Liver (tissue), 9 donors: ENCODE results near the gene SLC25A42. TPM values are rescaled to one million over a fixed set of nuclear protein-coding genes. Genes with fewer than 3 reads are reported as not detected.

ENCODE experiments used
- DNase-seq: peaks from one replicate; pipeline ENCODE4 v3.0.0-alpha.2; 2017; ENCODE audit warnings: low spot score
- H3K27ac ChIP-seq, 2 donors: one replicate each; pipeline ENCODE4 v1.7.0; 2013; ENCODE audit warnings: inconsistent platforms in 2 of 2, low read length in 2 of 2, control low read depth in 1 of 2, low read depth in 1 of 2, mild to moderate bottlenecking in 1 of 2
- H3K27me3 ChIP-seq, 4 donors: one replicate each; pipeline versions ENCODE4 v1.6.1 to v1.7.0; 2013; ENCODE audit warnings: low read length in 3 of 4, inconsistent platforms in 1 of 4, mild to moderate bottlenecking in 1 of 4, moderate library complexity in 1 of 4; ENCODE audit not compliant: control insufficient read depth in 4 of 4, insufficient read depth in 4 of 4
- H3K36me3 ChIP-seq, 4 donors: one replicate each; pipeline versions ENCODE4 v1.6.1 to v1.7.0; 2013; ENCODE audit warnings: low read length in 3 of 4, mild to moderate bottlenecking in 3 of 4, low read depth in 1 of 4, moderate library complexity in 1 of 4; ENCODE audit not compliant: control insufficient read depth in 4 of 4, insufficient read depth in 3 of 4
- H3K4me1 ChIP-seq, 4 donors: one replicate each; pipeline versions ENCODE4 v1.6.1 to v1.7.0; 2013; ENCODE audit warnings: low read length in 3 of 4, mild to moderate bottlenecking in 3 of 4, moderate library complexity in 1 of 4; ENCODE audit not compliant: control insufficient read depth in 4 of 4, insufficient read depth in 4 of 4
- H3K4me3 ChIP-seq, 3 donors: one replicate each; pipeline versions ENCODE4 v1.6.1 to v1.7.0; 2013; ENCODE audit warnings: low read length in 3 of 3, control low read depth in 1 of 3, low read depth in 1 of 3, mild to moderate bottlenecking in 1 of 3
- H3K9ac ChIP-seq, 2 donors: one replicate each; pipeline ENCODE4 v1.7.0; 2013; ENCODE audit warnings: low read length in 2 of 2, mild to moderate bottlenecking in 2 of 2, moderate library complexity in 2 of 2, control low read depth in 1 of 2, low read depth in 1 of 2
- H3K9me3 ChIP-seq, 4 donors: one replicate each; pipeline versions ENCODE4 v1.6.1 to v1.7.0; 2013; ENCODE audit warnings: low read length in 3 of 4; ENCODE audit not compliant: control insufficient read depth in 4 of 4
- ATF3 ChIP-seq: IDR thresholded peaks from 2 replicates; pipeline ENCODE4 v1.6.1; 2016; ENCODE audit warnings: antibody characterized with exemption
- CTCF ChIP-seq: fragments of 150-350 bp; IDR thresholded peaks from 2 replicates; pipeline ENCODE4 v1.5.1; 2017; ENCODE audit warnings: improper control_type of control experiment, low read depth, low read length; ENCODE audit not compliant: missing input control
- EGR1 ChIP-seq, 2 donors: IDR thresholded peaks; 2 replicates each; pipeline ENCODE4 v1.6.1; 2016 to 2018; ENCODE audit warnings: antibody characterized with exemption in 2 of 2, low read depth in 2 of 2
- JUND ChIP-seq, 2 donors: IDR thresholded peaks; 2 replicates each; pipeline ENCODE4 v1.6.1; 2016; ENCODE audit warnings: antibody characterized with exemption in 2 of 2
- MAX ChIP-seq: IDR thresholded peaks from 2 replicates; pipeline ENCODE4 v1.6.1; 2016; ENCODE audit warnings: antibody characterized with exemption
- REST ChIP-seq: IDR thresholded peaks from 2 replicates; pipeline ENCODE4 v1.6.1; 2016; ENCODE audit warnings: antibody characterized with exemption, mild to moderate bottlenecking
- RXRA ChIP-seq, 2 donors: IDR thresholded peaks; 2 replicates each; pipeline ENCODE4 v1.6.1; 2017 to 2018; ENCODE audit warnings: antibody characterized with exemption in 2 of 2, mild to moderate bottlenecking in 1 of 2
- SP1 ChIP-seq: IDR thresholded peaks from 2 replicates; pipeline ENCODE4 v1.6.1; 2018; ENCODE audit warnings: antibody characterized with exemption, mild to moderate bottlenecking
- WGBS: extraction: QIAGEN DNeasy Blood & Tissue Kit; methylation state at CpG from one replicate; pipeline ENCODE4 v1.1.7; 2013; 5-methylcytosine and 5-hydroxymethylcytosine counted together
- polyA plus RNA-seq, 2 donors: library from polyadenylated mRNA; stranded (reverse) in 1 of 2; unstranded in 1 of 2; fragments of 200-250 nt in 1 of 2; fragments of >200 nt in 1 of 2; fragmentation: Nextera tagmentation in 1 of 2; extraction: Ambion mirVana in 1 of 2; gene quantifications; one replicate each; pipeline versions ENCODE4 v1.2.1 to v1.2.3, GENCODE V29; 2013 to 2015
- total RNA-seq, 2 donors: library from RNA; depleted of rRNA; stranded (reverse); fragments of >200 nt; gene quantifications; one replicate each; pipeline ENCODE4 v1.2.3, GENCODE V29; 2014
- donor health status: healthy.
- donor health status: healthy.
- donor health status: healthy.
- donor health status: healthy.
- donor health status: healthy.

SLC25A42 gene
- total and polyA plus RNA-seq, 4 donors: 24.7 to 89.6 (median 60.2) TPM

GRCh38 chr19:19151418-19151817 is 87.6 kb downstream of the SLC25A42 start (continued):
- no peak for TF ChIP-seq ATF3

- TF ChIP-seq RXRA (IDR thresholded peaks at IDR 0.05) (no peak), SP1 (no peak)
- Histone ChIP-seq H3K4me1 (no peaks in the 10 kb centered on the region), H3K9ac (no peak overlapping the region), H3K9me3 (no peaks in the 10 kb centered on the region), H3K27me3 (no peaks in the 10 kb centered on the region), H3K36me3 (peaks cover 0 to 10% (median 5%) of the 10 kb centered on the region in 4 donors), H3K27ac (no peak overlapping the region), H3K4me3 (no peak overlapping the region)
- DNase-seq: no peak
- WGBS: 81% methylated on average over 13 of the region's 13 CpGs
These were observed 89.0 kb downstream of the SLC25A42 start for GRCh38 chr19:19152668-19153384.

GRCh38 chr19:19154768-19155494 is 91.1 kb downstream of the SLC25A42 start:
- DNase-seq: no peak
- Histone ChIP-seq H3K27ac (no peak overlapping the region), H3K36me3 (no peaks in the 10 kb centered on the region), H3K4me3 (no peak overlapping the region), H3K4me1 (no peaks in the 10 kb centered on the region), H3K9me3 (no peaks in the 10 kb centered on the region), H3K9ac (no peak overlapping the region), H3K27me3 (no peaks in the 10 kb centered on the region)
- TF ChIP-seq ATF3: no peak
- TF ChIP-seq MAX: no peak
- no peak for TF ChIP-seq EGR1 (IDR thresholded peaks at IDR 0.05; ENCODE audit: low read depth in 2 of 2)
- no peak for TF ChIP-seq JUND (IDR thresholded peaks at IDR 0.05)
- TF ChIP-seq CTCF: no peak
- no peak for TF ChIP-seq REST
- 93% methylated on average over 6 of the region's 6 CpGs for WGBS
